Endodermal cell (in vitro differentiated cells): ENCODE measurements around the gene ITLN1. TPM values are rescaled to one million over a fixed set of nuclear protein-coding genes. Genes with fewer than 3 reads are reported as not detected.

ENCODE experiments used
- DNase-seq: peaks from one replicate; pipeline ENCODE4 v3.0.0-alpha.2; 2017
- H3K27ac ChIP-seq: 2 replicates; pipeline ENCODE4 v1.5.1; 2013; ENCODE audit warnings: mild to moderate bottlenecking, low read depth, low read length, moderate library complexity
- H3K27me3 ChIP-seq: 2 replicates; pipeline ENCODE4 v1.6.1; 2013; ENCODE audit warnings: mild to moderate bottlenecking, low read length, moderate library complexity; ENCODE audit not compliant: insufficient read depth, control insufficient read depth, poor library complexity, severe bottlenecking
- H3K36me3 ChIP-seq: 2 replicates; pipeline ENCODE4 v1.7.0; 2013; ENCODE audit warnings: mild to moderate bottlenecking, low read length, moderate library complexity; ENCODE audit not compliant: control insufficient read depth, insufficient read depth
- H3K4me1 ChIP-seq: one replicate; pipeline ENCODE4 v1.7.0; 2013; ENCODE audit warnings: low read length; ENCODE audit not compliant: control insufficient read depth, insufficient read depth
- H3K4me3 ChIP-seq: 2 replicates; pipeline ENCODE4 v1.5.1; 2013; ENCODE audit warnings: mild to moderate bottlenecking, low read length, moderate library complexity
- H3K9ac ChIP-seq: 2 replicates; pipeline ENCODE4 v1.6.1; 2013; ENCODE audit warnings: mild to moderate bottlenecking, low read length, moderate library complexity; ENCODE audit not compliant: poor library complexity, severe bottlenecking; ENCODE audit errors: extremely low read depth
- H3K9me3 ChIP-seq: 2 replicates; pipeline ENCODE4 v1.6.1; 2013; ENCODE audit warnings: mild to moderate bottlenecking, low read length, moderate library complexity; ENCODE audit not compliant: control insufficient read depth
- H3K27ac Mint-ChIP-seq: 2 replicates; pipeline ENCODE4 v1.8.0; 2020; ENCODE audit warnings: mixed read lengths
- H3K27me3 Mint-ChIP-seq: 2 replicates; pipeline ENCODE4 v1.8.0; 2021; ENCODE audit warnings: mild to moderate bottlenecking, mixed read lengths; ENCODE audit not compliant: insufficient read depth
- H3K36me3 Mint-ChIP-seq: 2 replicates; pipeline ENCODE4 v1.8.0; 2020; ENCODE audit warnings: low read depth, mixed read lengths
- H3K4me1 Mint-ChIP-seq: 2 replicates; pipeline ENCODE4 v1.8.0; 2020; ENCODE audit warnings: mixed read lengths
- H3K4me3 Mint-ChIP-seq: 2 replicates; pipeline ENCODE4 v1.8.0; 2020; ENCODE audit warnings: mild to moderate bottlenecking, moderate library complexity, mixed read lengths
- H3K9me3 Mint-ChIP-seq: 2 replicates; pipeline ENCODE4 v1.8.0; 2020; ENCODE audit warnings: mild to moderate bottlenecking, mixed read lengths
- WGBS, 2 experiments: methylation state at CpG; one replicate each; pipeline versions ENCODE4 v1.1.5 to v1.1.7; 2013; ENCODE audit warnings: missing lambda C conversion rate in 2 of 2, mixed read lengths in 1 of 2; ENCODE audit not compliant: insufficient coverage in 1 of 2, insufficient read length in 1 of 2; 5-methylcytosine and 5-hydroxymethylcytosine counted together
- total RNA-seq, 2 donors: library from RNA; stranded (reverse); fragmentation: NEBNext Ultra II Directional in 1 of 2; extraction: Animal tissue kit (Norgen Biotek cat#: 25700) in 1 of 2; gene quantifications; 2 replicates in 1 of 2; 3 replicates in 1 of 2; pipeline ENCODE4 v1.2.1, GENCODE V29; 2021
- TF ChIP-seq, protein P1 (sequence below): fragments of 200-600 bp; sonication (generic); conservative IDR thresholded peaks from 2 replicates; pipeline ENCODE4 v1.5.0; 2021; ENCODE audit warnings: antibody characterized with exemption, mild to moderate bottlenecking

Gene ITLN1
- total RNA-seq, 2 donors from 2014 or later = 0.22 to 0.51 TPM

DNA sequence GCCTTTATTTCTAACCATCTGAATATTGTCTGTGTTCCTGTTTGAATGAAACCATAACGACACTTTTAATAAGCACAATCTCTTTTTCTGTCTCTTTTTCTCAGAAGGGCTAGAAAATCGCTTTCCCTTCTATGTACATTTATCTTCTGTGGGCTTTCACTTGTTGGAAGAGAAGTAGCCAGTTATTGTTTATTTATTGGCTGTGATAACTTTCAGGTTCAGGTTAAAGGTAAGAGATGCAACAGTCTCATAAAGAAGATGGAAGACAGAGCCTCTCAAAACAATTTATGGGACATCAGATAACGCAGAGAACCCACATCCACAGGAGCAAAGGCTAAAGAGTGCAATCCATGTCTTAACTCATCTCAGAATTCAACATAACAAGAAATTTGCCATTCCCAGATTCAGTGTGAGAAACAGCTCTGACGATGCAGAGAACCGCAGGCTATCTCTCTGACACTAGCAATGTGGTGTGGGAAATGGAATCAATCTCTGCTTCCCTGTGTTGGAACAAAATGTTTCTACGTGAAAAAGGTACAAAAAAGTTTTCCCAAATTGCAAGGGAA, 18.2 kb downstream of the ITLN1 start:
- DNase-seq = no peak
- Mint-ChIP-seq H3K27me3 (no peaks in the 10 kb centered on the region), H3K4me1 (peaks cover 56% of the 10 kb centered on the region), H3K9me3 (no peaks in the 10 kb centered on the region), H3K4me3 (peak overlapping the region; percentile 0), H3K36me3 (no peaks in the 10 kb centered on the region), H3K27ac (no peak overlapping the region)
- no peaks in the 10 kb centered on the region for H3K27me3 ChIP-seq
- H3K9me3 ChIP-seq = no peaks in the 10 kb centered on the region
- 91 to 92% methylated on average over 3 to 6 of the region's 6 CpGs for WGBS, 2 experiments
- H3K4me3 ChIP-seq = peak overlapping the region; percentile 2
- no peaks in the 10 kb centered on the region for H3K36me3 ChIP-seq
- no peak overlapping the region for H3K27ac ChIP-seq
- no peak overlapping the region for H3K9ac ChIP-seq
- H3K4me1 ChIP-seq = peaks cover 9% of the 10 kb centered on the region
- TF ChIP-seq, protein P1, sequence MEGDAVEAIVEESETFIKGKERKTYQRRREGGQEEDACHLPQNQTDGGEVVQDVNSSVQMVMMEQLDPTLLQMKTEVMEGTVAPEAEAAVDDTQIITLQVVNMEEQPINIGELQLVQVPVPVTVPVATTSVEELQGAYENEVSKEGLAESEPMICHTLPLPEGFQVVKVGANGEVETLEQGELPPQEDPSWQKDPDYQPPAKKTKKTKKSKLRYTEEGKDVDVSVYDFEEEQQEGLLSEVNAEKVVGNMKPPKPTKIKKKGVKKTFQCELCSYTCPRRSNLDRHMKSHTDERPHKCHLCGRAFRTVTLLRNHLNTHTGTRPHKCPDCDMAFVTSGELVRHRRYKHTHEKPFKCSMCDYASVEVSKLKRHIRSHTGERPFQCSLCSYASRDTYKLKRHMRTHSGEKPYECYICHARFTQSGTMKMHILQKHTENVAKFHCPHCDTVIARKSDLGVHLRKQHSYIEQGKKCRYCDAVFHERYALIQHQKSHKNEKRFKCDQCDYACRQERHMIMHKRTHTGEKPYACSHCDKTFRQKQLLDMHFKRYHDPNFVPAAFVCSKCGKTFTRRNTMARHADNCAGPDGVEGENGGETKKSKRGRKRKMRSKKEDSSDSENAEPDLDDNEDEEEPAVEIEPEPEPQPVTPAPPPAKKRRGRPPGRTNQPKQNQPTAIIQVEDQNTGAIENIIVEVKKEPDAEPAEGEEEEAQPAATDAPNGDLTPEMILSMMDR = no peak

DNA sequence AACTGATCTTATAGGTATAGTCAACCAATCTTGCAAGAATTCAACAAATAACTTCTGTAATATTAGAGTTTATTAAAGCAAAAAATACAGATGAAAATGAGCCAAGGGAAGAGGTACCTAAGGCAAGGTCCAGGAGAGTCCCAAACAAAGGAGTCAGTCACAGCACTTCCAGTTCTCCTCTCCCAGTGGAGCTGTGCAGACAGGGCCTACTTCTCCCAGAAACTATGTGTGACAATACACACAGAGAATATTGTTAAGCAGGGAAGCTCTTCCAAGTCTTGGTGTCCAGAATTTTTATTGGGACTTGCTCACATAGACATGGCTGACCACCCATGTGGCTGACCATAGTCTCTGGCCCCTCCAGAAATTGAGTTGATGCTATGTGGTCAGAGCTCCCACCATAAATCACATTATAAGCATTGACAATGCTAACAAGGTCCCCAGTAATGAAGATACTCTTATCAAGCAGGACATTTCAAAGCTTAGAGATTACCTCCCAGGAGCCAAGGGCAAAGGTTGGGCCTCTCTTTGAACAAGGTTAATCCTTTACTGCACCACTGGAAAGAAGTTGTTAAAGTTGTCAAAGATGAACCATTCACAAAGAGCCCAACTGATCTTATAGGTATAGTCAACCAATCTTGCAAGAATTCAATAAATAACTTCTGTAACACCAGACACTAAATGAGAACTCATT, 18.8 kb downstream of the ITLN1 start:
- no peaks in the 10 kb centered on the region for H3K9me3 Mint-ChIP-seq
- TF ChIP-seq, protein P1 = no peak
- no peaks in the 10 kb centered on the region for H3K27me3 Mint-ChIP-seq

DNA sequence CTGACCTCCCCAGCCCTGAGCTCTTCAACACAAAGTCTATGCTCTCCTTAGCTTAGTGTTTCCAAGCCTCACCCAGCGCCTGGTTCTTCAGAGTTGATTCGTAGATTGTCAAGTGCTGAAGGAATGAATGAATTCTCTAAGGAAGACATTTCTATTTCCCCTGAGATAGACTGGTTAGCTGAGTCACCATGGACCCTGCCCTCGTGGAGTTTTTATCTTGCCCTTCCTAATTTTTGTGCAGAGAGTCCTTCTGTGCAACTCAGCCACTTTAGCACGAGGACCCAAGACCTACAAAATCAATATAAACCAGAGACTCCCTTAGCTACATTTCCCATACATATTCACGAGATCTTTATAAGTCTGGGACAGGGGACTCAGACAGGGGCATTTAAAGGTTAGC, 19.6 kb downstream of the ITLN1 start:
- no peaks in the 10 kb centered on the region for H3K36me3 Mint-ChIP-seq
- H3K4me1 Mint-ChIP-seq = peaks cover 56% of the 10 kb centered on the region

More for the DNA sequence above, 18.8 kb downstream of the ITLN1 start:
- Mint-ChIP-seq H3K4me3 (peak overlapping the region; percentile 0), H3K4me1 (peaks cover 56% of the 10 kb centered on the region), H3K27ac (peak overlapping the region; percentile 78), H3K36me3 (no peaks in the 10 kb centered on the region)
- peak overlapping the region; percentile 2 for H3K4me3 ChIP-seq
- H3K36me3 ChIP-seq = no peaks in the 10 kb centered on the region
- H3K27ac ChIP-seq = no peak overlapping the region
- DNase-seq = no peak
- H3K9ac ChIP-seq = no peak overlapping the region
- peaks cover 9% of the 10 kb centered on the region for H3K4me1 ChIP-seq
- no peaks in the 10 kb centered on the region for H3K27me3 ChIP-seq
- H3K9me3 ChIP-seq = no peaks in the 10 kb centered on the region

More for the DNA sequence above, 19.6 kb downstream of the ITLN1 start:
- 80 to 94% methylated on average over 3 to 5 of the region's 5 CpGs for WGBS, 2 experiments
- TF ChIP-seq, protein P1 = no peak
- Histone ChIP-seq H3K4me3 (no peak overlapping the region), H3K9me3 (no peaks in the 10 kb centered on the region), H3K4me1 (peaks cover 9% of the 10 kb centered on the region), H3K9ac (no peak overlapping the region), H3K36me3 (no peaks in the 10 kb centered on the region), H3K27ac (no peak overlapping the region), H3K27me3 (no peaks in the 10 kb centered on the region)
- no peak for DNase-seq
- Mint-ChIP-seq H3K27me3 (no peaks in the 10 kb centered on the region), H3K9me3 (no peaks in the 10 kb centered on the region), H3K4me3 (no peak overlapping the region), H3K27ac (peak overlapping the region; percentile 78)
